Type B pancreatic cell (in vitro differentiated cells): ENCODE data around the gene ZNF277. TPM values are rescaled to one million over a fixed set of nuclear protein-coding genes. Genes with fewer than 3 reads are reported as not detected.

Source experiments
- DNase-seq: peaks from one replicate; pipeline ENCODE4 v3.0.0; 2021; ENCODE audit warnings: mixed read lengths; ENCODE audit not compliant: unreplicated experiment; ENCODE audit errors: extremely low spot score
- H3K27ac Mint-ChIP-seq: 2 replicates; pipeline ENCODE4 v1.8.0; 2021; ENCODE audit warnings: mild to moderate bottlenecking, mixed read lengths
- H3K27me3 Mint-ChIP-seq: 2 replicates; pipeline ENCODE4 v1.8.0; 2021; ENCODE audit warnings: mixed read lengths
- H3K36me3 Mint-ChIP-seq: 2 replicates; pipeline ENCODE4 v1.8.0; 2021; ENCODE audit warnings: mixed read lengths
- H3K4me1 Mint-ChIP-seq: one replicate; pipeline ENCODE4 v1.8.0; 2021; ENCODE audit warnings: mixed read lengths; ENCODE audit not compliant: unreplicated experiment
- H3K4me3 Mint-ChIP-seq: 2 replicates; pipeline ENCODE4 v1.8.0; 2021; ENCODE audit warnings: mild to moderate bottlenecking, mixed read lengths
- H3K9me3 Mint-ChIP-seq: 2 replicates; pipeline ENCODE4 v1.8.0; 2021; ENCODE audit warnings: mixed read lengths
- total RNA-seq: library from RNA; stranded (reverse); gene quantifications from 2 replicates; pipeline ENCODE4 v1.2.1, GENCODE V29; 2021; ENCODE audit warnings: low replicate concordance
- TF ChIP-seq, protein P1 (sequence below): fragments of 200-600 bp; sonication (generic); conservative IDR thresholded peaks from 2 replicates; pipeline ENCODE4 v1.5.0; 2021; ENCODE audit warnings: antibody characterized with exemption, mild to moderate bottlenecking

The ZNF277 gene
- total RNA-seq, 1 donor from 2014 or later: 21.4 TPM

- Mint-ChIP-seq H3K4me1 (no peaks in the 10 kb centered on the region), H3K4me3 (no peak overlapping the region), H3K27ac (no peak overlapping the region), H3K9me3 (peaks cover 12% of the 10 kb centered on the region), H3K36me3 (peaks cover 45% of the 10 kb centered on the region), H3K27me3 (no peaks in the 10 kb centered on the region)
- DNase-seq: no peak
- TF ChIP-seq, protein P1, sequence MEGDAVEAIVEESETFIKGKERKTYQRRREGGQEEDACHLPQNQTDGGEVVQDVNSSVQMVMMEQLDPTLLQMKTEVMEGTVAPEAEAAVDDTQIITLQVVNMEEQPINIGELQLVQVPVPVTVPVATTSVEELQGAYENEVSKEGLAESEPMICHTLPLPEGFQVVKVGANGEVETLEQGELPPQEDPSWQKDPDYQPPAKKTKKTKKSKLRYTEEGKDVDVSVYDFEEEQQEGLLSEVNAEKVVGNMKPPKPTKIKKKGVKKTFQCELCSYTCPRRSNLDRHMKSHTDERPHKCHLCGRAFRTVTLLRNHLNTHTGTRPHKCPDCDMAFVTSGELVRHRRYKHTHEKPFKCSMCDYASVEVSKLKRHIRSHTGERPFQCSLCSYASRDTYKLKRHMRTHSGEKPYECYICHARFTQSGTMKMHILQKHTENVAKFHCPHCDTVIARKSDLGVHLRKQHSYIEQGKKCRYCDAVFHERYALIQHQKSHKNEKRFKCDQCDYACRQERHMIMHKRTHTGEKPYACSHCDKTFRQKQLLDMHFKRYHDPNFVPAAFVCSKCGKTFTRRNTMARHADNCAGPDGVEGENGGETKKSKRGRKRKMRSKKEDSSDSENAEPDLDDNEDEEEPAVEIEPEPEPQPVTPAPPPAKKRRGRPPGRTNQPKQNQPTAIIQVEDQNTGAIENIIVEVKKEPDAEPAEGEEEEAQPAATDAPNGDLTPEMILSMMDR: no peak
Observed at GRCh38 chr7:112322070-112322469, 115.6 kb downstream of the ZNF277 start.

DNA sequence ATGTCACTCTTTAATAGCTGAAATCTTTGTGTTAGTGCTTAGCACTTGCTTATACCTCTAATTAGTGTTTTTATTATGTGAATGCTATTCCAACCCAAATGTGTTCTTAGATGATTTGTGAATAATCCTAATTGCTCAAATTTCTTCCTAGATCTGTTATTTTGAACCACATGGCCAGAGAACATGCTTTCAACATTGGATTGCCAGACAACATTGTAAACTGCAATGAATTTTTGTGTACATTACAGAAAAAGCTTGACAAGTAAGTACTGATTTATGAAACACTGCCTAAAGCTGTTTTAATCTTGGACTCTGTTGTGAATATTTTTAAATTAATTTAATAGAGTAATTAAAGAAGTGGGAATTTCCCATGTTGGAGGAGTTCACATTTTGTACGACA is 121.1 kb downstream of the ZNF277 start:
- H3K27ac Mint-ChIP-seq: no peak overlapping the region
- peaks cover 36% of the 10 kb centered on the region for H3K36me3 Mint-ChIP-seq
- no peaks in the 10 kb centered on the region for H3K4me1 Mint-ChIP-seq
- peaks cover 5% of the 10 kb centered on the region for H3K9me3 Mint-ChIP-seq
- H3K4me3 Mint-ChIP-seq: no peak overlapping the region
- TF ChIP-seq, protein P1: no peak
- H3K27me3 Mint-ChIP-seq: no peaks in the 10 kb centered on the region
- no peak for DNase-seq

- no peak overlapping the region for H3K27ac Mint-ChIP-seq
- no peak for DNase-seq
- H3K9me3 Mint-ChIP-seq: peaks cover 5% of the 10 kb centered on the region
- peaks cover 36% of the 10 kb centered on the region for H3K36me3 Mint-ChIP-seq
- H3K4me3 Mint-ChIP-seq: no peak overlapping the region
- H3K4me1 Mint-ChIP-seq: peaks cover 6% of the 10 kb centered on the region
- TF ChIP-seq, protein P1: no peak
- H3K27me3 Mint-ChIP-seq: no peaks in the 10 kb centered on the region
Observed at GRCh38 chr7:112331492-112331891, 125.0 kb downstream of the ZNF277 start.

DNA sequence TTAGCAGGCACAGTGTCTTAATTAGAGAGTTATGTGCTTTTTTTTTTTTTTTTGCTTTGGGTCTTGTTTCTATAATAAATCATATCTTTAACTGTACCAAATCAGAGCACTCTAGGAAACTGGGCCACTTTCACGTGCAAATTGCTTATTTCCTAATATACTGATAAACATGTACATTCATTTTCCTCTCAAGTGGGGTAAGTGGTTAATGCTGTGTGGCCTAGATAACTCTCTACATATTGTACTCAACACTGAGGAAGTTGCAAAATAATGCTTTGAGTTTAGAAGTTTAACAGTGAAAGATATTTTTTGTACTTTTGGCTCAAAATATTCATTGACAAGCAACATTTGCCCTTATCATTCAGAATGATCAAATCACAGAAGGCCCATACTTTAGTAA is 127.9 kb downstream of the ZNF277 start:
- no peak for DNase-seq
- no peaks in the 10 kb centered on the region for H3K9me3 Mint-ChIP-seq

DNA sequence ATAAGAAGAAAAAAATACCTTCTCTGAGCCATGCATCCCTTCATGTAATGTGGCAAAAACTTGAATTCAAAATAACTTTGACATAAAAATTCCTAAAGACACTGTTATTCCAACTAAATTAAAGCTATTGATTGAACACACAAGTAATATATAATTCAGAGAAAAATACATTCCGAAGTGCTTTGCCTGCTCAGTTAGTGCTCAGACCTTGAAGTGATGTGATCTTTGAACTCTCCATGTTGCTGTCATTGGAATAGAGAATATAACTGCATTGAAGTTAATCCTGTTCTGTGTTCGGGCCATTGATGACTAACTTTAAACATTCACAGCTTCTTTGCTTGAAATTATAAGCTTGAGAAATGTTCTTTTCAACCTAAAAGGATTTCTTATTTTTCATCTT is 129.8 kb downstream of the ZNF277 start:
- Mint-ChIP-seq H3K9me3 (no peaks in the 10 kb centered on the region), H3K36me3 (peaks cover 18% of the 10 kb centered on the region), H3K4me1 (peaks cover 6% of the 10 kb centered on the region), H3K4me3 (no peak overlapping the region), H3K27ac (no peak overlapping the region), H3K27me3 (no peaks in the 10 kb centered on the region)
- TF ChIP-seq, protein P1: no peak
- DNase-seq: no peak

More for the DNA sequence above, 127.9 kb downstream of the ZNF277 start:
- no peak overlapping the region for H3K27ac Mint-ChIP-seq
- peaks cover 6% of the 10 kb centered on the region for H3K4me1 Mint-ChIP-seq
- H3K4me3 Mint-ChIP-seq: no peak overlapping the region
- TF ChIP-seq, protein P1: no peak
- no peaks in the 10 kb centered on the region for H3K27me3 Mint-ChIP-seq
- peaks cover 29% of the 10 kb centered on the region for H3K36me3 Mint-ChIP-seq
